NCI-H748 (cell line): ENCODE data around the gene PCYT1B.

Source experiments
- DNase-seq: peaks from one replicate; lab custom pipeline; 2025; ENCODE audit not compliant: unreplicated experiment; lab: John Stamatoyannopoulos, UW

PCYT1B gene

GRCh38 chrX:24536551-24536950, 110.6 kb downstream of the PCYT1B start:
- no peak for DNase-seq

- DNase-seq = peak; percentile 42
These were observed 118.5 kb downstream of the PCYT1B start for GRCh38 chrX:24528605-24529004.

- DNase-seq = no peak
These were observed 120.5 kb downstream of the PCYT1B start for GRCh38 chrX:24526616-24527015.

GRCh38 chrX:24525455-24525854, 121.7 kb downstream of the PCYT1B start:
- no peak for DNase-seq

GRCh38 chrX:24520472-24520871, 126.7 kb downstream of the PCYT1B start:
- no peak for DNase-seq

- DNase-seq = peak; percentile 3
These were observed 131.7 kb downstream of the PCYT1B start for GRCh38 chrX:24515447-24515846.

GRCh38 chrX:24513416-24513815, 133.7 kb downstream of the PCYT1B start:
- DNase-seq = no peak

GRCh38 chrX:24508375-24508774, 138.8 kb downstream of the PCYT1B start:
- no peak for DNase-seq
